ENCODE results near the gene HDHD2.
"Not testable (repeated sequence)": the region's sequence is repeated elsewhere in the genome, so short reads cannot be mapped to it uniquely, and the experiment has no call there.

The HDHD2 gene

GRCh38 chr18:47150029-47150823, at the start of gene HDHD2:
TSS of gene HDHD2 (minus strand) at chr18:47150500. CDS start at chr18:47136439, 14,061 bp downstream.
- DNase-seq, result peak; percentile 87

GRCh38 chr18:47195961-47196360, 45.7 kb upstream of the HDHD2 start:
- not testable (repeated sequence) for DNase-seq

GRCh38 chr18:47191961-47192360, 41.7 kb upstream of the HDHD2 start:
- DNase-seq, result no peak

- DNase-seq, result no peak
Observed at GRCh38 chr18:47187721-47188120, 37.4 kb upstream of the HDHD2 start.

- peak; percentile 20 for DNase-seq
Observed at GRCh38 chr18:47184419-47185050, 34.2 kb upstream of the HDHD2 start.

GRCh38 chr18:47182156-47182555, 31.9 kb upstream of the HDHD2 start:
- DNase-seq, result not testable (repeated sequence)

- DNase-seq, result no peak
Observed at GRCh38 chr18:47180765-47181164, 30.5 kb upstream of the HDHD2 start.

GRCh38 chr18:47179520-47179919, 29.2 kb upstream of the HDHD2 start:
- no peak for DNase-seq

GRCh38 chr18:47175898-47176575, 25.7 kb upstream of the HDHD2 start, which contains the start of gene IER3IP1:
TSS of gene IER3IP1 (minus strand) at chr18:47176364. CDS start at chr18:47176277, 87 bp downstream.
- peak; percentile 93 for DNase-seq

- peak; percentile 6 for DNase-seq
Observed at GRCh38 chr18:47175283-47175897, 25.1 kb upstream of the HDHD2 start.

- DNase-seq, result no peak
Observed at GRCh38 chr18:47174545-47175116, 24.3 kb upstream of the HDHD2 start.

GRCh38 chr18:47172476-47172875, 22.2 kb upstream of the HDHD2 start:
- DNase-seq, result no peak

- DNase-seq, result no peak
Observed at GRCh38 chr18:47168913-47169312, 18.6 kb upstream of the HDHD2 start.

GRCh38 chr18:47168509-47168908, 18.2 kb upstream of the HDHD2 start:
- DNase-seq, result no peak

- DNase-seq, result no peak
Observed at GRCh38 chr18:47166294-47166693, 16.0 kb upstream of the HDHD2 start.

- DNase-seq, result no peak
Observed at GRCh38 chr18:47163241-47163640, 12.9 kb upstream of the HDHD2 start.

- no peak for DNase-seq
Observed at GRCh38 chr18:47160256-47160655, 10.0 kb upstream of the HDHD2 start.

- DNase-seq, result not testable (repeated sequence)
Observed at GRCh38 chr18:47158404-47158803, 8.1 kb upstream of the HDHD2 start.

- DNase-seq, result no peak
Observed at GRCh38 chr18:47151439-47151838, 1.1 kb upstream of the HDHD2 start.

- peak; percentile 6 for DNase-seq
Observed at GRCh38 chr18:47150824-47151366, 595 bp upstream of the HDHD2 start.

- peak; percentile 4 for DNase-seq
Observed at GRCh38 chr18:47149457-47150028, 757 bp downstream of the HDHD2 start.

- DNase-seq, result no peak
Observed at GRCh38 chr18:47146206-47146605, 4.1 kb downstream of the HDHD2 start.
